HG03095 (cell line): Measurements from ENCODE around the gene CNIH3.

ENCODE experiments used
- ATAC-seq: cut with Tn5 transposase; IDR thresholded peaks from one replicate; pipeline ENCODE4 v1.9.1; 2021; ENCODE audit warnings: moderate library complexity; ENCODE audit not compliant: unreplicated experiment

CNIH3 gene

GRCh38 chr1:224767676-224768075 is 151.6 kb downstream of the CNIH3 start:
- no peak for ATAC-seq

- no peak for ATAC-seq
Measured at GRCh38 chr1:224768971-224769370, 152.9 kb downstream of the CNIH3 start.

GRCh38 chr1:224769452-224770335 is 153.6 kb downstream of the CNIH3 start:
- ATAC-seq = no peak

- no peak for ATAC-seq
Measured at GRCh38 chr1:224770336-224770693, 154.2 kb downstream of the CNIH3 start.

- no peak for ATAC-seq
Measured at GRCh38 chr1:224773646-224774045, 157.5 kb downstream of the CNIH3 start.

GRCh38 chr1:224774378-224774777 is 158.3 kb downstream of the CNIH3 start:
- peak; percentile 69 for ATAC-seq

- no peak for ATAC-seq
Measured at GRCh38 chr1:224777180-224777579, 161.1 kb downstream of the CNIH3 start.

- no peak for ATAC-seq
Measured at GRCh38 chr1:224779536-224779935, 163.4 kb downstream of the CNIH3 start.

- no peak for ATAC-seq
Measured at GRCh38 chr1:224780736-224781135, 164.6 kb downstream of the CNIH3 start.

GRCh38 chr1:224781800-224782199 is 165.7 kb downstream of the CNIH3 start:
- ATAC-seq = no peak

- ATAC-seq = no peak
Measured at GRCh38 chr1:224782281-224783000, 166.3 kb downstream of the CNIH3 start.

GRCh38 chr1:224783006-224783651 is 167.0 kb downstream of the CNIH3 start:
- ATAC-seq = peak; percentile 72

GRCh38 chr1:224784265-224785039 is 168.3 kb downstream of the CNIH3 start:
- no peak for ATAC-seq

GRCh38 chr1:224785040-224785328 is 168.9 kb downstream of the CNIH3 start:
- ATAC-seq = no peak

- ATAC-seq = no peak
Measured at GRCh38 chr1:224785622-224786021, 169.5 kb downstream of the CNIH3 start.

- no peak for ATAC-seq
Measured at GRCh38 chr1:224786533-224787250, 170.6 kb downstream of the CNIH3 start.

GRCh38 chr1:224789311-224789710 is 173.2 kb downstream of the CNIH3 start:
- no peak for ATAC-seq
